Limb (tissue), 2 donors: Measurements from ENCODE around the gene DNMBP.
"Not testable (repeated sequence)": the region's sequence is repeated elsewhere in the genome, so short reads cannot be mapped to it uniquely, and the experiment has no call there.

Source experiments
- DNase-seq, 2 donors: peaks; one replicate each; pipeline ENCODE4 v3.0.0-alpha.2; 2016; ENCODE audit errors: extremely low spot score in 2 of 2

The DNMBP gene

GRCh38 chr10:99914236-99914635, 95.5 kb downstream of the DNMBP start:
- DNase-seq: no peak

GRCh38 chr10:99913831-99914235, 95.9 kb downstream of the DNMBP start:
- DNase-seq: peak in 1 of 2 donors; percentile 49

- no peak for DNase-seq
Measured at GRCh38 chr10:99912041-99912440, 97.7 kb downstream of the DNMBP start.

- no peak for DNase-seq
Measured at GRCh38 chr10:99908512-99908911, 101.2 kb downstream of the DNMBP start.

GRCh38 chr10:99906470-99906869, 103.3 kb downstream of the DNMBP start:
- DNase-seq: no peak

- no peak for DNase-seq
Measured at GRCh38 chr10:99905971-99906370, 103.8 kb downstream of the DNMBP start.

- DNase-seq: no peak
Measured at GRCh38 chr10:99895867-99896266, 113.9 kb downstream of the DNMBP start.

GRCh38 chr10:99895066-99895465, 114.7 kb downstream of the DNMBP start:
- not testable (repeated sequence) for DNase-seq

GRCh38 chr10:99894613-99895012, 115.1 kb downstream of the DNMBP start:
- DNase-seq: no peak

- DNase-seq: no peak
Measured at GRCh38 chr10:99888622-99889021, 121.1 kb downstream of the DNMBP start.

- no peak for DNase-seq
Measured at GRCh38 chr10:99883523-99883922, 126.2 kb downstream of the DNMBP start.

GRCh38 chr10:99881371-99881770, 128.4 kb downstream of the DNMBP start:
- DNase-seq: no peak

- no peak for DNase-seq
Measured at GRCh38 chr10:99880080-99880835, 129.5 kb downstream of the DNMBP start.

- DNase-seq: no peak
Measured at GRCh38 chr10:99875473-99875872, 134.3 kb downstream of the DNMBP start.

- DNase-seq: no peak
Measured at GRCh38 chr10:99874341-99875085, 135.2 kb downstream of the DNMBP start.

- DNase-seq: no peak
Measured at GRCh38 chr10:99873846-99874245, 135.9 kb downstream of the DNMBP start.

GRCh38 chr10:99872367-99873162, 137.2 kb downstream of the DNMBP start:
- no peak for DNase-seq

- DNase-seq: no peak
Measured at GRCh38 chr10:99870123-99870730, 139.5 kb downstream of the DNMBP start.

- DNase-seq: no peak
Measured at GRCh38 chr10:99869581-99870122, 140.1 kb downstream of the DNMBP start.

GRCh38 chr10:99867250-99867649, 142.5 kb downstream of the DNMBP start:
- not testable (repeated sequence) for DNase-seq

- DNase-seq: not testable (repeated sequence)
Measured at GRCh38 chr10:99863535-99864240, 146.1 kb downstream of the DNMBP start.
